MM.1S (cell line): ENCODE results near the gene UGGT1.

Experiments used
- DNase-seq: peaks from one replicate; pipeline ENCODE4 v3.0.0-alpha.2; 2015
- H2AFZ ChIP-seq: fragments of 300-600 bp; sonication (generic); 2 replicates; pipeline ENCODE4 v1.6.0; 2016; ENCODE audit warnings: antibody characterized with exemption, low read length
- H3F3A ChIP-seq: fragments of 300-600 bp; sonication (generic); 2 replicates; pipeline ENCODE4 v1.6.1; 2016; ENCODE audit warnings: mild to moderate bottlenecking, antibody characterized with exemption, low read length, moderate library complexity, mixed read lengths; ENCODE audit not compliant: insufficient read depth
- H3K27ac ChIP-seq: fragments of 300-600 bp; sonication (generic); 2 replicates; pipeline ENCODE4 v1.5.1; 2016; ENCODE audit warnings: mild to moderate bottlenecking, low read length
- H3K27me3 ChIP-seq: fragments of 300-600 bp; sonication (generic); replicated peaks from 2 replicates; pipeline ENCODE4 v1.6.0; 2016; ENCODE audit warnings: low read length; ENCODE audit not compliant: insufficient read depth
- H3K36me3 ChIP-seq: fragments of 300-600 bp; sonication (generic); replicated peaks from 2 replicates; pipeline ENCODE4 v1.6.1; 2016; ENCODE audit warnings: mild to moderate bottlenecking, low read length, mixed read lengths; ENCODE audit not compliant: insufficient read depth
- H3K4me1 ChIP-seq: fragments of 300-600 bp; sonication (generic); 2 replicates; pipeline ENCODE4 v1.6.1; 2016; ENCODE audit warnings: low read length, mixed read lengths
- H3K4me2 ChIP-seq: fragments of 300-600 bp; sonication (generic); 2 replicates; pipeline ENCODE4 v1.6.0; 2016; ENCODE audit warnings: low read depth, low read length
- H3K4me3 ChIP-seq: fragments of 300-600 bp; sonication (generic); 2 replicates; pipeline ENCODE4 v1.5.1; 2016; ENCODE audit warnings: low read length, mixed read lengths
- H3K79me2 ChIP-seq: fragments of 300-600 bp; sonication (generic); 2 replicates; pipeline ENCODE4 v1.6.1; 2016; ENCODE audit warnings: mixed run types, low read length, mixed read lengths
- H3K9ac ChIP-seq: fragments of 300-600 bp; sonication (generic); 2 replicates; pipeline ENCODE4 v1.6.1; 2016; ENCODE audit warnings: low read length, mixed read lengths
- H3K9me2 ChIP-seq: fragments of 300-600 bp; sonication (generic); replicated peaks from 2 replicates; pipeline ENCODE4 v1.6.1; 2016; ENCODE audit warnings: mild to moderate bottlenecking, low read length, mixed read lengths; ENCODE audit not compliant: insufficient read depth
- H3K9me3 ChIP-seq: fragments of 300-600 bp; sonication (generic); replicated peaks from 2 replicates; pipeline ENCODE4 v1.6.1; 2016; ENCODE audit warnings: mild to moderate bottlenecking, low read length, mixed read lengths; ENCODE audit not compliant: insufficient read depth
- H4K20me1 ChIP-seq: fragments of 300-600 bp; sonication (generic); 2 replicates; pipeline ENCODE4 v1.6.1; 2016; ENCODE audit warnings: mild to moderate bottlenecking, low read length, moderate library complexity, mixed read lengths; ENCODE audit not compliant: insufficient read depth
- EZH2 ChIP-seq: fragments of 300-600 bp; sonication (generic); optimal IDR thresholded peaks from 2 replicates; pipeline ENCODE3; 2017; ENCODE audit warnings: low read depth, mild to moderate bottlenecking, antibody characterized with exemption, low read length, mixed read lengths
- EZH2phosphoT487 ChIP-seq: fragments of 300-600 bp; sonication (generic); IDR thresholded peaks from 2 replicates; pipeline ENCODE4 v1.6.1; 2018; ENCODE audit warnings: antibody characterized with exemption, low read length
- TF ChIP-seq, protein P1 (sequence below): fragments of 300-600 bp; sonication (generic); IDR thresholded peaks from 2 replicates; pipeline ENCODE4 v1.5.1; 2016; ENCODE audit warnings: antibody characterized with exemption, low read length, mixed read lengths

UGGT1 gene

DNA sequence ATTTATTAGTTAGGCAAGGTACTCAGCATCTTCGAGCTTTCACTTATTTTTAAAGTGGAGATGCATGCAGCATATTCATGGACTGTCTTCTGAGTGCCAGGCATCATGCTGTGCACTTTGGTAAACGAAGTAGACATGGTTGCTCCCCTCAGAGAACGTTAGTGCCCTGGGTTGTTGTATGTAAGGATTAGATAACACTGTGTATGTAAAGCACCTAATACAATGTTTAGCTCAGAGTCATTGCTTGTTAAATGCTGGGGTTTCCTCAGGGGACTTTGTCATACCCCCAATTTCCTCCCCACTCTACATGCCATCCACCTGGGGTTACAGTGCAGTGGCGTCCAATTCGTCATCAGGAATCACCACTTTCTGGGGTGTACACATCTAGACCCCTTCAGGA is 2.8 kb downstream of the UGGT1 start:
- no peaks in the 10 kb centered on the region for H4K20me1 ChIP-seq
- no peak overlapping the region for H3K4me3 ChIP-seq
- H3K9me3 ChIP-seq, result no peaks in the 10 kb centered on the region
- no peak overlapping the region for H2AFZ ChIP-seq
- no peaks in the 10 kb centered on the region for H3K9me2 ChIP-seq
- no peaks in the 10 kb centered on the region for H3K27me3 ChIP-seq
- no peaks in the 10 kb centered on the region; the same call in 1 of the 2 replicates for H3K36me3 ChIP-seq
- no peak for DNase-seq
- no peak overlapping the region for H3K27ac ChIP-seq
- no peak overlapping the region for H3K4me2 ChIP-seq
- no peak for TF ChIP-seq EZH2phosphoT487
- no peak for TF ChIP-seq EZH2
- TF ChIP-seq, protein P1, sequence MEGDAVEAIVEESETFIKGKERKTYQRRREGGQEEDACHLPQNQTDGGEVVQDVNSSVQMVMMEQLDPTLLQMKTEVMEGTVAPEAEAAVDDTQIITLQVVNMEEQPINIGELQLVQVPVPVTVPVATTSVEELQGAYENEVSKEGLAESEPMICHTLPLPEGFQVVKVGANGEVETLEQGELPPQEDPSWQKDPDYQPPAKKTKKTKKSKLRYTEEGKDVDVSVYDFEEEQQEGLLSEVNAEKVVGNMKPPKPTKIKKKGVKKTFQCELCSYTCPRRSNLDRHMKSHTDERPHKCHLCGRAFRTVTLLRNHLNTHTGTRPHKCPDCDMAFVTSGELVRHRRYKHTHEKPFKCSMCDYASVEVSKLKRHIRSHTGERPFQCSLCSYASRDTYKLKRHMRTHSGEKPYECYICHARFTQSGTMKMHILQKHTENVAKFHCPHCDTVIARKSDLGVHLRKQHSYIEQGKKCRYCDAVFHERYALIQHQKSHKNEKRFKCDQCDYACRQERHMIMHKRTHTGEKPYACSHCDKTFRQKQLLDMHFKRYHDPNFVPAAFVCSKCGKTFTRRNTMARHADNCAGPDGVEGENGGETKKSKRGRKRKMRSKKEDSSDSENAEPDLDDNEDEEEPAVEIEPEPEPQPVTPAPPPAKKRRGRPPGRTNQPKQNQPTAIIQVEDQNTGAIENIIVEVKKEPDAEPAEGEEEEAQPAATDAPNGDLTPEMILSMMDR, result no peak
- no peaks in the 10 kb centered on the region for H3K4me1 ChIP-seq
- peaks cover 9% of the 10 kb centered on the region for H3F3A ChIP-seq
- H3K9ac ChIP-seq, result no peak overlapping the region
- H3K79me2 ChIP-seq, result peaks cover 74% of the 10 kb centered on the region

DNA sequence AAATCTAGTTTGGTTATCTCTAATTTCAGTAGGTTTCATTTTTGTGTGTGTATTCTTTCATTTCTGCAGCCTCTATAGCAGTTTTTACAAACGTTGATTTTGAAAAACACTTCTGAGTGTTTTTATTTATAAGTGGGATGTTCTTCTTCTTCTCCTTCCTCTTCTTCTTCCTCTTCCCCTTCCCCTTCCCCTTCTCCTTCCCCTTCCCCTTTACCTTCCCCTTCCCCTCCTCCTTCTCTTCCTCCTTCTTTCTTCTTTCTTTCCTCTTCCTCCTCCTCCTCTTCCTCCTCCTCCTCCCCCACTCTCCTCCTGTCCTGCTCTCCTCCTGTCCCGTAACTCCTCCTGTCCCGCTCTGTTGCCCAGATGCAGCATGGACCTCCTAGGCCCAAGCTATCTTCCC is 4.2 kb downstream of the UGGT1 start:
- no peak overlapping the region for H3K9ac ChIP-seq
- no peaks in the 10 kb centered on the region for H3K27me3 ChIP-seq
- H4K20me1 ChIP-seq, result no peaks in the 10 kb centered on the region
- H3K27ac ChIP-seq, result no peak overlapping the region
- no peaks in the 10 kb centered on the region for H3K9me2 ChIP-seq
- H2AFZ ChIP-seq, result no peak overlapping the region
- H3K9me3 ChIP-seq, result no peaks in the 10 kb centered on the region
- H3K79me2 ChIP-seq, result peaks cover 86% of the 10 kb centered on the region
- H3K36me3 ChIP-seq, result no peaks in the 10 kb centered on the region; the same call in 1 of the 2 replicates
- no peak for DNase-seq
- TF ChIP-seq EZH2, result no peak
- TF ChIP-seq, protein P1, result no peak
- no peaks in the 10 kb centered on the region for H3K4me1 ChIP-seq
- no peak overlapping the region for H3K4me3 ChIP-seq
- peaks cover 9% of the 10 kb centered on the region for H3F3A ChIP-seq
- no peak overlapping the region for H3K4me2 ChIP-seq

- Histone ChIP-seq H3K36me3 (no peaks in the 10 kb centered on the region; the same call in 1 of the 2 replicates), H3K27ac (no peak overlapping the region), H3K4me2 (no peak overlapping the region), H3K9me3 (no peaks in the 10 kb centered on the region), H2AFZ (no peak overlapping the region), H3K27me3 (no peaks in the 10 kb centered on the region), H3K4me1 (no peaks in the 10 kb centered on the region), H3F3A (no peaks in the 10 kb centered on the region), H3K4me3 (no peak overlapping the region), H3K79me2 (peaks cover 57% of the 10 kb centered on the region), H3K9ac (no peak overlapping the region), H3K9me2 (no peaks in the 10 kb centered on the region), H4K20me1 (peaks cover 10% of the 10 kb centered on the region; the same call in 1 of the 2 replicates)
- DNase-seq, result no peak
- TF ChIP-seq, protein P1, result no peak
- no peak for TF ChIP-seq EZH2phosphoT487
- TF ChIP-seq EZH2, result no peak
Observed at GRCh38 chr2:128103407-128103806, 12.4 kb downstream of the UGGT1 start.
